GM19239 (cell line): ENCODE data around the gene TIMM44.
"Not testable (repeated sequence)": the region's sequence is repeated elsewhere in the genome, so short reads cannot be mapped to it uniquely, and the experiment has no call there.

Experiments used
- DNase-seq: peaks from one replicate; pipeline ENCODE4 v3.0.0; 2011; ENCODE audit warnings: low spot score; ENCODE audit not compliant: insufficient read length
- FAIRE-seq: peaks from 2 replicates; lab custom pipeline; 2011; peaks lifted over from hg19 to GRCh38; lab: Jason Lieb, UNC

The TIMM44 gene

GRCh38 chr19:7955696-7956095 is 12.2 kb upstream of the TIMM44 start:
- FAIRE-seq (no peak), DNase-seq (no peak)

GRCh38 chr19:7953576-7953975 is 10.1 kb upstream of the TIMM44 start:
- DNase-seq (no peak), FAIRE-seq (no peak)

- FAIRE-seq (no peak), DNase-seq (no peak)
Observed at GRCh38 chr19:7953060-7953459, 9.6 kb upstream of the TIMM44 start.

- DNase-seq (no peak), FAIRE-seq (no peak)
Observed at GRCh38 chr19:7947939-7948338, 4.5 kb upstream of the TIMM44 start.

- FAIRE-seq (no peak), DNase-seq (peak; percentile 61)
Observed at GRCh38 chr19:7944177-7944761, 803 bp upstream of the TIMM44 start.

- DNase-seq (no peak), FAIRE-seq (no peak)
Observed at GRCh38 chr19:7942981-7943443, 454 bp downstream of the TIMM44 start.

- DNase-seq (no peak), FAIRE-seq (no peak)
Observed at GRCh38 chr19:7941895-7942596, 1.4 kb downstream of the TIMM44 start.

- DNase-seq (no peak), FAIRE-seq (no peak)
Observed at GRCh38 chr19:7940841-7941240, 2.6 kb downstream of the TIMM44 start.

- FAIRE-seq: no peak
- no peak for DNase-seq
Observed at GRCh38 chr19:7934766-7935165, 8.7 kb downstream of the TIMM44 start.

GRCh38 chr19:7933828-7934725 is 9.4 kb downstream of the TIMM44 start:
- no peak for FAIRE-seq
- no peak for DNase-seq

GRCh38 chr19:7933411-7933810 is 10.1 kb downstream of the TIMM44 start:
- FAIRE-seq (no peak), DNase-seq (no peak)

- no peak for FAIRE-seq
Observed at GRCh38 chr19:7932930-7933300, 10.6 kb downstream of the TIMM44 start.

GRCh38 chr19:7932276-7932929 is 11.1 kb downstream of the TIMM44 start:
- no peak for DNase-seq
- no peak for FAIRE-seq

More at GRCh38 chr19:7932930-7933300, 10.6 kb downstream of the TIMM44 start:
- DNase-seq: no peak

- DNase-seq (no peak), FAIRE-seq (no peak)
Observed at GRCh38 chr19:7931221-7932061, 12.0 kb downstream of the TIMM44 start.

- DNase-seq (no peak), FAIRE-seq (no peak)
Observed at GRCh38 chr19:7930765-7931164, 12.7 kb downstream of the TIMM44 start.

- not testable (repeated sequence) for FAIRE-seq
Observed at GRCh38 chr19:7930030-7930429, 13.4 kb downstream of the TIMM44 start.

GRCh38 chr19:7928741-7929701 is 14.4 kb downstream of the TIMM44 start:
- FAIRE-seq: no peak
- DNase-seq: peak; percentile 69

More at GRCh38 chr19:7930030-7930429, 13.4 kb downstream of the TIMM44 start:
- DNase-seq: not testable (repeated sequence)

- DNase-seq (no peak), FAIRE-seq (no peak)
Observed at GRCh38 chr19:7928334-7928706, 15.1 kb downstream of the TIMM44 start.
